H9 (cell line): ENCODE data around the gene TLR8. TPM values are rescaled to one million over a fixed set of nuclear protein-coding genes. Genes with fewer than 3 reads are reported as not detected.

Source experiments
- DNase-seq: peaks from one replicate; pipeline ENCODE4 v3.0.0-alpha.2; 2017
- H2AFZ ChIP-seq: one replicate; pipeline ENCODE4 v1.6.1; 2013; ENCODE audit warnings: mild to moderate bottlenecking, low read length, control low read depth, moderate library complexity
- H2AK5ac ChIP-seq: 2 replicates; pipeline ENCODE4 v1.6.1; 2013; ENCODE audit warnings: low read length, control low read depth, mixed read lengths; ENCODE audit not compliant: insufficient read length
- H2BK120ac ChIP-seq: one replicate; pipeline ENCODE4 v1.6.1; 2013; ENCODE audit warnings: low read depth, mild to moderate bottlenecking, low read length, control low read depth, inconsistent platforms; ENCODE audit not compliant: poor library complexity, severe bottlenecking
- H2BK12ac ChIP-seq: 2 replicates; pipeline ENCODE4 v1.6.1; 2013; ENCODE audit warnings: low read length, control low read depth, mixed read lengths, low read depth; ENCODE audit not compliant: insufficient read length
- H2BK15ac ChIP-seq: 2 replicates; pipeline ENCODE4 v1.6.1; 2013; ENCODE audit warnings: low read depth, low read length, control low read depth
- H2BK20ac ChIP-seq: one replicate; pipeline ENCODE4 v1.6.1; 2013; ENCODE audit warnings: low read depth, mild to moderate bottlenecking, low read length, control low read depth, inconsistent platforms; ENCODE audit not compliant: poor library complexity, severe bottlenecking
- H2BK5ac ChIP-seq: 2 replicates; pipeline ENCODE4 v1.6.1; 2013; ENCODE audit warnings: low read length, control low read depth, mixed read lengths; ENCODE audit not compliant: insufficient read length
- H3K14ac ChIP-seq: 2 replicates; pipeline ENCODE4 v1.6.1; 2013; ENCODE audit warnings: low read length, control low read depth; ENCODE audit not compliant: insufficient read depth
- H3K18ac ChIP-seq: 2 replicates; pipeline ENCODE4 v1.6.1; 2013; ENCODE audit warnings: low read depth, mild to moderate bottlenecking, mixed read lengths, low read length, control low read depth; ENCODE audit not compliant: insufficient read length
- H3K23ac ChIP-seq: 2 replicates; pipeline ENCODE4 v1.6.1; 2013; ENCODE audit warnings: low read length, control low read depth, mixed read lengths, low read depth; ENCODE audit not compliant: insufficient read length
- H3K23me2 ChIP-seq: 2 replicates; pipeline ENCODE4 v1.6.1; 2013; ENCODE audit warnings: low read depth, mild to moderate bottlenecking, mixed read lengths, low read length, control low read depth; ENCODE audit not compliant: insufficient read length, poor library complexity, severe bottlenecking
- H3K27ac ChIP-seq: 2 replicates; pipeline ENCODE4 v1.5.1; 2013; ENCODE audit warnings: low read length, control low read depth, mixed read lengths, low read depth; ENCODE audit not compliant: insufficient read length
- H3K27me3 ChIP-seq: 2 replicates; pipeline ENCODE4 v1.6.1; 2013; ENCODE audit warnings: low read length, control low read depth, inconsistent platforms; ENCODE audit not compliant: insufficient read depth
- H3K4ac ChIP-seq: 2 replicates; pipeline ENCODE4 v1.6.1; 2013; ENCODE audit warnings: low read depth, mild to moderate bottlenecking, control low read depth, inconsistent platforms, low read length, moderate library complexity
- H3K4me1 ChIP-seq: 2 replicates; pipeline ENCODE4 v1.6.1; 2013; ENCODE audit warnings: low read length, control low read depth, inconsistent platforms; ENCODE audit not compliant: insufficient read depth
- H3K4me2 ChIP-seq: 2 replicates; pipeline ENCODE4 v1.6.1; 2013; ENCODE audit warnings: low read length, control low read depth, mixed read lengths; ENCODE audit not compliant: insufficient read length, insufficient read depth
- H3K56ac ChIP-seq: 2 replicates; pipeline ENCODE4 v1.6.1; 2013; ENCODE audit warnings: low read depth, mild to moderate bottlenecking, mixed read lengths, low read length, control low read depth; ENCODE audit not compliant: insufficient read length
- H3K79me1 ChIP-seq: 2 replicates; pipeline ENCODE4 v1.6.1; 2013; ENCODE audit warnings: low read depth, mild to moderate bottlenecking, moderate library complexity, low read length, control low read depth, inconsistent platforms; ENCODE audit not compliant: insufficient read depth, poor library complexity, severe bottlenecking
- H3K79me2 ChIP-seq: 2 replicates; pipeline ENCODE4 v1.6.1; 2013; ENCODE audit warnings: low read length, control low read depth, inconsistent platforms; ENCODE audit not compliant: insufficient read depth
- H3K9ac ChIP-seq: 2 replicates; pipeline ENCODE4 v1.6.1; 2013; ENCODE audit warnings: low read length, control low read depth, mixed read lengths; ENCODE audit not compliant: insufficient read length; ENCODE audit errors: extremely low read depth
- H3K9me3 ChIP-seq: one replicate; pipeline ENCODE4 v1.6.1; 2013; ENCODE audit warnings: low read depth, low read length, inconsistent platforms; ENCODE audit not compliant: control insufficient read depth
- H3T11ph ChIP-seq: one replicate; pipeline ENCODE4 v1.6.1; 2013; ENCODE audit warnings: mild to moderate bottlenecking, low read length, control low read depth, inconsistent platforms
- H4K20me1 ChIP-seq: one replicate; pipeline ENCODE4 v1.6.1; 2013; ENCODE audit not compliant: control insufficient read depth, insufficient read length, insufficient read depth
- H4K5ac ChIP-seq: 2 replicates; pipeline ENCODE4 v1.6.1; 2013; ENCODE audit warnings: low read depth, mild to moderate bottlenecking, mixed read lengths, low read length, control low read depth; ENCODE audit not compliant: insufficient read length
- H4K8ac ChIP-seq: replicated peaks from 2 replicates; pipeline ENCODE4 v1.6.1; 2013; ENCODE audit warnings: low read length, control low read depth, mixed read lengths, low read depth; ENCODE audit not compliant: insufficient read length
- H4K91ac ChIP-seq: 2 replicates; pipeline ENCODE4 v1.6.1; 2013; ENCODE audit warnings: low read depth, mild to moderate bottlenecking, moderate library complexity, mixed read lengths, low read length, control low read depth; ENCODE audit not compliant: insufficient read length
- H3K27ac Mint-ChIP-seq, 3 experiments: 2 replicates in 2 of 3; 3 replicates in 1 of 3; pipeline ENCODE4 v1.8.0; 2020 to 2021; ENCODE audit warnings: mixed read lengths in 3 of 3, mild to moderate bottlenecking in 1 of 3, moderate library complexity in 1 of 3
- H3K27me3 Mint-ChIP-seq: 2 replicates; pipeline ENCODE4 v1.8.0; 2021; ENCODE audit warnings: low read depth, mild to moderate bottlenecking, moderate library complexity, mixed read lengths
- H3K36me3 Mint-ChIP-seq, 3 experiments: 2 replicates in 2 of 3; 3 replicates in 1 of 3; pipeline ENCODE4 v1.8.0; 2020 to 2021; ENCODE audit warnings: low read depth in 3 of 3, mixed read lengths in 3 of 3; ENCODE audit not compliant: insufficient read depth in 1 of 3
- H3K4me1 Mint-ChIP-seq, 2 experiments: 2 replicates each; pipeline ENCODE4 v1.8.0; 2020; ENCODE audit warnings: mixed read lengths in 2 of 2
- H3K4me3 Mint-ChIP-seq, 2 experiments: 2 replicates in 1 of 2; 3 replicates in 1 of 2; pipeline ENCODE4 v1.8.0; 2020 to 2021; ENCODE audit warnings: mild to moderate bottlenecking in 2 of 2, mixed read lengths in 2 of 2, moderate library complexity in 1 of 2
- H3K9me3 Mint-ChIP-seq, 2 experiments: 2 replicates in 1 of 2; 3 replicates in 1 of 2; pipeline ENCODE4 v1.8.0; 2020; ENCODE audit warnings: mild to moderate bottlenecking in 2 of 2, mixed read lengths in 2 of 2, moderate library complexity in 1 of 2
- CTCF ChIP-seq: fragments of 200-600 bp; sonication (generic); conservative IDR thresholded peaks from 3 replicates; pipeline ENCODE4 v1.8.0; 2021; ENCODE audit warnings: antibody characterized with exemption, mild to moderate bottlenecking
- WGBS: extraction: QIAGEN DNeasy Blood & Tissue Kit; methylation state at CpG from one replicate; pipeline ENCODE4 v1.1.7; 2013; ENCODE audit warnings: missing lambda C conversion rate, low lambda C conversion rate, mixed read lengths; ENCODE audit not compliant: insufficient read length; ENCODE audit errors: extremely low coverage; 5-methylcytosine and 5-hydroxymethylcytosine counted together
- total RNA-seq: library from RNA; stranded (reverse); gene quantifications from 2 replicates; pipeline ENCODE4 v1.2.1, GENCODE V29; 2021

Gene TLR8
- total RNA-seq, 1 experiment from 2014 or later = not detected

- Histone ChIP-seq H3K9ac (no peak overlapping the region), H2BK12ac (no peak overlapping the region), H3K14ac (no peak overlapping the region), H3K4me2 (no peak overlapping the region), H3K79me2 (peaks cover 7% of the 10 kb centered on the region; the same call in 1 of the 2 replicates), H3K4ac (no peak overlapping the region), H4K5ac (no peak overlapping the region), H3K9me3 (no peaks in the 10 kb centered on the region), H2AFZ (no peak overlapping the region), H3K23ac (no peak overlapping the region), H2BK20ac (no peak overlapping the region), H4K91ac (no peak overlapping the region), H3K4me1 (peaks cover 2% of the 10 kb centered on the region; the same call in 1 of the 2 replicates), H4K20me1 (no peaks in the 10 kb centered on the region), H3K56ac (no peak overlapping the region), H3T11ph (no peak overlapping the region), H3K23me2 (no peaks in the 10 kb centered on the region), H3K27ac (no peak overlapping the region), H2BK5ac (no peak overlapping the region), H2BK120ac (no peak overlapping the region), H3K18ac (no peak overlapping the region), H2AK5ac (no peak overlapping the region), H3K27me3 (no peaks in the 10 kb centered on the region), H3K79me1 (no peaks in the 10 kb centered on the region), H2BK15ac (no peak overlapping the region), H4K8ac (no peak overlapping the region)
- peak; percentile 65 for DNase-seq
- peaks cover 77 to 78% of the 10 kb centered on the region in 2 experiments for H3K9me3 Mint-ChIP-seq
- TF ChIP-seq CTCF = peak; percentile 60
- H3K4me1 Mint-ChIP-seq = peaks cover 26 to 35% of the 10 kb centered on the region in 2 experiments
- WGBS = no CpG with 5 or more reads among the region's 11 CpGs
- peak overlapping the region; percentile 75 to 86 (median 79); a peak in 6 of 7 replicates for H3K27ac Mint-ChIP-seq
- no peaks in the 10 kb centered on the region; the same call in 1 of the 2 replicates for H3K27me3 Mint-ChIP-seq
- peaks cover 15 to 22% (median 15%) of the 10 kb centered on the region in 3 experiments for H3K36me3 Mint-ChIP-seq
- H3K4me3 Mint-ChIP-seq = peak overlapping the region in 1 of 2 experiments; percentile 38; a peak in 2 of 5 replicates
Measured at GRCh38 chrX:12970691-12971202, 64.3 kb downstream of the TLR8 start.
